GM12892 (cell line): Measurements from ENCODE around the gene RXRA.

Source experiments
- DNase-seq: peaks from one replicate; pipeline ENCODE4 v3.0.0; 2011; ENCODE audit not compliant: insufficient read length
- FAIRE-seq: peaks from 2 replicates; lab custom pipeline; 2011; peaks lifted over from hg19 to GRCh38; lab: Jason Lieb, UNC
- POLR2A ChIP-seq: IDR thresholded peaks from 2 replicates; pipeline ENCODE4 v1.6.1; 2011; ENCODE audit warnings: low read depth, low read length, control low read depth
- POLR2AphosphoS5 ChIP-seq: IDR thresholded peaks from 2 replicates; pipeline ENCODE4 v1.6.1; 2011; ENCODE audit warnings: low read depth, low read length, control low read depth
- TAF1 ChIP-seq: IDR thresholded peaks from 2 replicates; pipeline ENCODE4 v1.6.1; 2011; ENCODE audit warnings: low read depth, mild to moderate bottlenecking, control low read depth, low read length, borderline replicate concordance

Gene RXRA

DNA sequence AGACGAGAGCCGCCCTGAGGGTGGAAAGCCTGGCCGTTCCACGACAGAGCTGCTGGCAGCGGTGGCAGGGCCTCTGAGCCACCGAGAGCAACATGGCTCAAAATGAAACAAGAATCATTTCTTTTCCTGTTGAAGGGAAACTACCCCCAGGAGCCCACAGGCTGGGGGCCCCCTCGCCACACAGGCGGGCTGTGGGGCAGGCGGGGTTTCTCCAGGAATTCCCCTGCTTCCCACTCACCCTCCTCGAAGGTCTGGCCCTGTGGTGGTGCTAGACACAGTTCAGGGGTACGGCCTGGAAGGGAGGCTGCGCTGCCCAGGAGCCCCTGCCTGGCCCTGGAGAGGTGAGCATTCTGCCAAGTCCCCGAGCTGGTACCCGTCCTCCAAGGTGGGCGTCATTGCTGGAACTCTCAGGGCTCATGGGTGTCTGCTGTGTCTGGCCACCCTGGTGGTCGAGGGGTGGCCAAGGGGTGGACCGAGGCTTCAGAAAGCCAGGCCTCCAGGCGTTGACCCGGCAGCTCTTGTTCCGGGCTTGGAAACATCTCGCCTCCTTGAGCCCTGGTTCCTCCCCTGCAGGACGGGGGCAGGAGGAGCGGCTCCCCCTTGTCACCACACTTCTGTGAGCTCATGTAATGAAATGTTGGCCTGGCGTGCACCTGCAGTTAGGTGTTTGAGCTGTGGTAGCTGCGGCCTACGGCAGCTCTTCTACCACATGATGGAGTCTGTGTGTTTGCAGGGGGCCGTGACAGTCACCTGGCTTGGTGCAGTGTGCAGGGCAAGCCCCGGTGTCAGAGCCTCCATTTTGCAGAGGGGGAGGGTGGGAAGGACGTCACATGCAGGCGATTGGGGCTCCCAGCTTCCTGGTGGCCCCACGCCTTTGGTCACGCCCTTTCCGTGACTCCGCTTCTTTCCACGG is 65.3 kb downstream of the RXRA start:
- peak; percentile 96 for FAIRE-seq
- TF ChIP-seq POLR2A (peak; percentile 88), TAF1 (peak; percentile 78), POLR2AphosphoS5 (peak; percentile 92)
- peak; percentile 89 for DNase-seq

DNA sequence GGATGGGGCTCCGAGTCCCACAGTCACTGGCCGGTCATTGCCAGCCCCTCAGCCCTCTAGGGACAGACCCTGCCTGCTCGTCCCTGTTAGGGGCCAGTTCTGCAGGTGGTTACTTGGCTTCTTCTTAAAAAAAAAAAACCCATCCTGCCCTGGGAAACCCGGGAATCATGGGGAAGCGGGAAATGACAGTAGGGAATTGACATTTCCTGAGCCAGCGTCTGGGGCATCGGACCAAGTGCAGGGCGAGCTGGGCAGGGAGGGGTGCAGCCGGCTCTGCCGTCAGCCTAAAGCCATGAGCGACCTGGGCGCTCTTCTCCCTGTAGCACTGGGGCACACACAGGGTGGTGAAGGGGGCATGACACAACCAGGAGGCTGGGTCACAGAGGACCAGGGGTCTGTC is 66.6 kb downstream of the RXRA start:
- FAIRE-seq (no peak), DNase-seq (no peak)

DNA sequence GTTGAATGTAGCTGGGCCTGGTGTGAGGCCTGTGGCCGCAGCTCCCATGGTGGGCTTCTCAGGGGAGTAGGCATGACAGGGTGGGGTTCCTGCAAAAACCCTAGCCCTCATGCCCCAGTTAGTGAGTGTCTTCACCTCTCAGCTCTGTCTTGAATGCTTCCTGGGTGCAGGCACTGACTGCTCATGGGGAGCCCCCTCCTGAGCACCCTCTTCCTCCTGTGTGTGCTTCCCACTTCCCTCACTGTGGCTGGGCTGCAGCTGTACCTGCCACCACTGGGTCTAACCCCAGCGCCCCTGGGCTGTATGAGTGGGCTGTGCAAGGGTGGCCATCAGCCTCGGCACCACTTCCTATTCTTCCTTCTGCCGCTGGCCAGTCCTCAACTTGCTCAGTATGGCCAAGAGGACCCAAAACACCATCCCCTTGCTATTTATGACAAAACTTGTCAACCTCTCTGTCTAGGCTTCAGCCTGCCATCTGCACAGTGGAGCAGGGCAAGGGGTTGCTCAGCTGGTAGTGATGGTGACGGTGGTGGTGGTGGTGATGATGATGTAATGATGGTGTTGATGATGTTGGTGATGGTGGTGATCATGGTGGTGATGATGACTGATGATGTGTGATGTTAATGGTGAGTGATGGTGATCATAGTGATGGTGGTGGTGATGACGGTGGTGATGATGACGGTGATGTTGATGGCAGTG is 67.5 kb downstream of the RXRA start:
- DNase-seq (no peak), FAIRE-seq (peak; percentile 71)
- TF ChIP-seq POLR2A (no peak), POLR2AphosphoS5 (no peak), TAF1 (no peak)

More for the DNA sequence above, 66.6 kb downstream of the RXRA start:
- TF ChIP-seq POLR2AphosphoS5, result no peak
- no peak for TF ChIP-seq POLR2A
- TF ChIP-seq TAF1, result no peak

DNA sequence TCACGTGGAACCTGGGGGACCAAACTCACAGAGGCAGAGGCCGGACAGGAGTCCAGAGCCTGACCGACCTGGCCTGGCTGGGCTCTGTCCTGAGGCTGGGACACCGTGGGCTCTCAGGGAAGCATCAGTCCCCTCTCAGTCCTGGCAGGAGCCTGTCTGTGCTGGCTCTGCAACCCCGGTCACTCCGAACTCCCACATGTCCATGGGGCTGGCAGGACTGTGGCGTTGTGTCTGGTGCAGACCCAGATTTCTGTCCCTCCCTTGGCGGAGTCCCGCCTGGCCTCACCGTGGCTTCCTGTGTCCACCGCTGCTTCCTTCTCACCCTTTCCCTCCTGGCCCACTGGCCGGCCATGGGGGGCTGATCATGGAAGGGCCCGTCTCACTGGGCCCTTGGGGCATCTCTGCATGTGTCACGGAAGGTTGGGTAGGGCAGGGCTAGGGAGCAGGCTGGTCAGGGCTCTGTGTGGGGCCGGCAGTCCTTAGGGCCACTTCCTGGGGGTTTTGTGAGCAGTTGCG is 68.8 kb downstream of the RXRA start:
- FAIRE-seq (no peak), DNase-seq (no peak)
- no peak for TF ChIP-seq POLR2AphosphoS5
- no peak for TF ChIP-seq POLR2A
- TF ChIP-seq TAF1, result no peak

DNA sequence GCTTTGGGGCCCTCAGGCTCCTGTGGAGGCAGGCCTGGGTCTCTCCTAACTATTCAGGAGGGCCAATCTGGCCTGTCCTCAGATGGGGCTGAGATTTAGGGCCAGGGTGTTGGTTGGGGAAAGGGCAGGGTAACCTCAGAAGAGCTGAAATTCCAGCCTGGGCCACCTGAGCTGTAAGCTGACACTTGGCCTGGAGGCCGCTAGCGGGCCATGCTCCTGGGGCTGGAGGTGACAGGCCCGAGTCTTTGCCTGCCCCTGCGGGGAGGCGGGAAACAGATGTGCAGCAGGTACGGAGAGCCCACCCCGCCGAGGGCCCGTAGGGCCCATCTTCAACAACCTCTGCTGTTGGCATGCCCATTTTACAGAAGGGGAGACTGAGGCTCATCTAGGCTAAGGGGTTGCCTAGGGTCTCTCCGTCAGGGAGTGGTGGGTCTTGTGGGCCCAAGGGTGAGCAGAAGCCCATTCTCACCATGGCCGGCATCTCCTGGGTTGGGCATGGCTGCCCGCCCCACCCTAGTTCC is 69.5 kb downstream of the RXRA start:
- no peak for TF ChIP-seq POLR2AphosphoS5
- TF ChIP-seq POLR2A, result no peak
- TF ChIP-seq TAF1, result no peak
- FAIRE-seq (peak; percentile 5), DNase-seq (no peak)

DNA sequence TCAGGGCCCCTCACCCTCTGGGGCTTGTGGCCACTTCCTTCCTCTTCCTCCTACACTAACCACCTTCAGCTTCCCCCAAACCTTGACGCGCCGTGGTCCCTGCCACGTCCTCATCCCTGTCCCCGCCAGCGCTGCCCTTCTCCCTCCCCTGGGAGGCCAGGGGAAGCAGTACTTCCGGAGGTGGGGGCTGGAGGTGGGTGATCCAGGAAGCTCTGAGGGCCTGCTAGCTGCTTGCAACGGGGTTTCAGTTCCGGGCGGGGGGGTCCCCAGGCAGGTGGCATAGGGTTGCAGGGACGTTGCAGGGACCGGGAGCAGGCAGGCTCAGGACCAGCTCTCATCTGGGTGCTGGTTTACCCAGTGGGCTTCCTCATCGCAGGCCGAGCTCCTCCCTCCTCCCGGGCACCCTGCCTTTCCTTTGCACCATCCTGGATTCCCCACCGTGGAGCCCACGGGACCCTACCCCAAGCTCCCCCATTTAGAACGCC is 70.0 kb downstream of the RXRA start:
- FAIRE-seq, result peak; percentile 89
- TF ChIP-seq POLR2AphosphoS5, result peak; percentile 58
- peak; percentile 60 for TF ChIP-seq POLR2A
- no peak for TF ChIP-seq TAF1
- peak; percentile 87 for DNase-seq

DNA sequence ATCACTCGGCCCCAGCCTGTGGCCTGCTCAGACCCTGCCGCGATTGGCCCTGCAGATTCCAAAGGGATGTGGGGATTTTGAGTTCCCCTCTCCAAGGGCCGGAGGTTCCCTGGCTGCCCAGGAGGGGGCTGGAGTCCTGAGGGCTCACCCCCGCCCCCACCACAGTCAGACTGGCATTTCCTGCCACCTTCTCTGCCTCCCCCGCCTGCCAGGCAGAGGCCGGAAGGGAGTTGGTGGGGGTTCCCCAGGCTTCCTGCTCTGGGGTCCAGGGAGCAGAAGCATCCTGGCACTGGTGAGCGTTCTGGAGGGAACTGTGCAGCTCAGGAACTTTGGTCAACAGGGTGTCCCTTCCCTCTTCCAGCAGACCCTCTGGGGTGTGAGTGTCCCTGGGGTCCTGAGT is 70.6 kb downstream of the RXRA start:
- FAIRE-seq, result peak; percentile 50
- DNase-seq, result no peak
- TF ChIP-seq TAF1, result no peak
- TF ChIP-seq POLR2AphosphoS5, result no peak
- no peak for TF ChIP-seq POLR2A

DNA sequence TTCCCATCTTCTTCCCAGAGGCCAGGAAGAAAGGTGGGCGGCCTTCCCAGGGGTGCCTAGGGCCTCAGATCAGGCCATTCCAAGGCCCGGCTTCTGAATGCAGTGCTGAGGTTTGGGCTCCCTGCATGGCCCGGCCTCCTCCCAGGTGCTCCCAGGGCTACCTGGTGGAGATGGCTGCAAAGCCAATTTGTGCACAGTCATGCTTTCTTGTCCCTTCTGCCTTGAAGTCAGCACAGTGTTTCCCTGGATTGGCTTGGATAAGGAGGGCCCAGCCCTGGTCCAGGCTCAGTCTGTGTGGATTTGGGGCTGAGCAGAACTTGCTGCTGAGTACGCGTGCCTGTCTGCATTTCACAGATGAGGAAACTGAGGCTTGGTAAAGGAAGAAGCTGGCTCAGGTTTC is 72.5 kb downstream of the RXRA start:
- no peak for DNase-seq
- TF ChIP-seq POLR2A (no peak), POLR2AphosphoS5 (no peak), TAF1 (no peak)
- no peak for FAIRE-seq

DNA sequence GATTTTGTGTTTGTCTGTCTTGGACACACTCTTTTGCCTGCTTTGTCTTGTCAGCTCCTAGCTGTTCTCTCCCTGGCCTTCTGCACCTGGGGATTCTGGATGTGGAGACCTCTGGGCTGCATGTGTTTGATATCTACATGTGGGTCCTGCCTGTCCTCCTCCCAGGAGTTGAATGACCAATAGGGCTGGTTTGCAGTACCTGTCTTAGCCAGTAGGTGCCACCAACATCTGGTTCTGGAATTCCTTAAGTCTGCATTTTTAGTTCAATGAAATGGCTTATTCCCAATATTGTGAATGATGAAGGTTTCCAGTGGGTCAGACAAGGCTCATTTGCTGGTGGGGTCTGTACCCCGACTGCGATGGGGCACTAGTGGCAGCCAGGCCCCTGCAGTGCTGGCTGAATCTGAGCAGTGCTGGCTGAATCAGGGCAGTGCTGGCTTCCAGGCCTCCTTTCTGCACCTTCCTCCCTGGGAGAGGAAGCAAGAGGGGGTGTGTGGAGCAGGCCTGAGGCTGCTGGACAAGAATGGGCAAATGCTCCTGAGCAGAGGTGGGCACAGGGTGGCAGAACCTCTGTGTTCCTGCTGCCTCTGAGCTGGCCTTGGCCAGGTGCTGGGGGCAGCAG is 73.3 kb downstream of the RXRA start:
- DNase-seq (no peak), FAIRE-seq (peak; percentile 48)

DNA sequence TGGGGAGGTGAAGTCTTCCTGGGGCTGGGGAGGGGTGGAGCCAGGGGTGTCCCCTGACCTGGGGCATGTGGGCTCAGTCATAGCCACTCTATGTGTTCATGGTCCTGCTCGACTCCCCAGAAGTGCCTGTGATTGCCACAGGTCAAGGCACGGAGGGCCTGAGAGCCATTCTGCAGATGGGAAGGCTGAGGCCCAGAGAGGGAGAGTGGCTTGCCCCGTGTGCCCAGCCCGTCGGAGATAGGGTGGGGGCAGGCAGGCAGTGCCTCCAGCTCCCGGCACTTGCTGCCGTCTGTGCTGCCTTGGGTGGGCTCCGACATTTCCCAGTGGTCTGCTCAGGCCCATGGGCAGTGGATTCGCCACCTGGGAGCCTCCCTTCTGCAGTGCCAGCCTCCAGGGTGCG is 74.0 kb downstream of the RXRA start:
- FAIRE-seq, result no peak
- no peak for TF ChIP-seq POLR2AphosphoS5
- TF ChIP-seq POLR2A, result no peak
- TF ChIP-seq TAF1, result no peak
- DNase-seq, result no peak

More for the DNA sequence above, 73.3 kb downstream of the RXRA start:
- TF ChIP-seq TAF1, result no peak
- no peak for TF ChIP-seq POLR2AphosphoS5
- no peak for TF ChIP-seq POLR2A

DNA sequence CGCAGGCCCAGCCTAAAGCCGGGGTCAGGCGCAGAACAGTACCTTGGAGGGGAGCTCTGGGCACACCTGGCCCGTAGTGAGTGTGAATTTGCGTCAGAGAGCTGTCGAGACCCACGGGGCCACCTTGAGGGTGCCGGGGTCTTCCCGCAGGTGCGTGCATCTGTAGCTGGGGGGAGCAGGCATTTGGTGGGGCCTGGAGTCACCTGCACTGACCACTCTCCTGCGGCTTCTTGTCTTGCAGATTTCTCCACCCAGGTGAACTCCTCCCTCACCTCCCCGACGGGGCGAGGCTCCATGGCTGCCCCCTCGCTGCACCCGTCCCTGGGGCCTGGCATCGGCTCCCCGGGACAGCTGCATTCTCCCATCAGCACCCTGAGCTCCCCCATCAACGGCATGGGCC is 75.1 kb downstream of the RXRA start:
- FAIRE-seq (no peak), DNase-seq (no peak)
- TF ChIP-seq POLR2AphosphoS5, result no peak
- TF ChIP-seq TAF1, result no peak
- TF ChIP-seq POLR2A, result no peak

DNA sequence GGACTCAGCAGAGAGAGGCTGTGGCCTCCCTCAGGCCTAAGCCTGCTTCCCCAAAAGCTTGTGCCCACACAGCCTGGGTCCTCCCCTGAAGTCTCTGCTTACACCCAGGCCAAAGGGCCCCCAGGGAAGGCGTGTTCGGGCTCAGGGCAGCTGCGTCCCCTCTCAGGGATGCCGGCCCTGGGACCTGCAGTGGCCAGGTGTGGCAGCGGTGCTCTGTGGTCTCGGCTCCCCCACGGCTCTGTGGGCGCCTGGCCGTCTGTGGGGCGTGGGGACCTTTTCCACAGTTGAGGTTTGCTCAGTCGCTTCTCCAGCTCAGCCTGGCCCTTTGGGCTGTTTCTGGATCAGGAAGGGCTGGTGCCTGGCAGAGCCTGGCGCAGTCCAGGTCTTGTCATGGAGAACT is 75.9 kb downstream of the RXRA start:
- FAIRE-seq (no peak), DNase-seq (no peak)
- no peak for TF ChIP-seq POLR2AphosphoS5
- TF ChIP-seq POLR2A, result no peak
- TF ChIP-seq TAF1, result no peak
